Esophagus muscularis mucosa (tissue), 4 donors: ENCODE measurements around the gene FRMD4A. TPM values are rescaled to one million over a fixed set of nuclear protein-coding genes. Genes with fewer than 3 reads are reported as not detected.
A peak's percentile ranks its signal among the peaks of the same experiment; 100 is the strongest.

Experiments
- DNase-seq: peaks from one replicate; pipeline ENCODE4 v3.0.0-alpha.2; 2017; ENCODE audit errors: extremely low spot score
- H3K27ac ChIP-seq, 4 donors: fragments of 200-600 bp; sonication (generic); replicated peaks in 1 of 4; 1 replicate in 3 of 4; 2 replicates in 1 of 4; pipeline ENCODE4 v1.5.1; 2016 to 2019; ENCODE audit warnings: mild to moderate bottlenecking in 1 of 4
- H3K27me3 ChIP-seq, 4 donors: fragments of 200-600 bp; sonication (generic); one replicate each; pipeline versions ENCODE4 v1.5.1 to v1.6.0; 2016 to 2019
- H3K36me3 ChIP-seq, 4 donors: fragments of 200-600 bp; sonication (generic); one replicate each; pipeline ENCODE4 v1.5.1; 2016 to 2019
- H3K4me1 ChIP-seq, 4 donors: fragments of 200-600 bp; sonication (generic); one replicate each; pipeline ENCODE4 v1.5.1; 2016 to 2019
- H3K4me3 ChIP-seq, 4 donors: fragments of 200-600 bp; sonication (generic); 1 replicate in 2 of 4; 2 replicates in 2 of 4; pipeline ENCODE4 v1.5.1; 2016 to 2019; ENCODE audit warnings: mild to moderate bottlenecking in 4 of 4, moderate library complexity in 1 of 4
- H3K9me3 ChIP-seq, 4 donors: fragments of 200-600 bp; sonication (generic); 1 replicate in 3 of 4; 2 replicates in 1 of 4; pipeline ENCODE4 v1.5.1; 2016 to 2019
- CTCF ChIP-seq, 3 experiments: fragments of 200-600 bp in 2 of 3; fragments of 450-650 bp in 1 of 3; sonication (generic) in 2 of 3; IDR thresholded peaks; one replicate each; pipeline ENCODE4 v1.5.1; 2017 to 2019; ENCODE audit warnings: antibody characterized with exemption in 3 of 3, mild to moderate bottlenecking in 2 of 3, moderate library complexity in 1 of 3
- EP300 ChIP-seq: sonication (generic); formaldehyde crosslinking; IDR thresholded peaks from one replicate; pipeline ENCODE4 v1.6.1; 2017; ENCODE audit warnings: antibody characterized with exemption
- POLR2A ChIP-seq: fragments of 450-650 bp; IDR thresholded peaks from one replicate; pipeline ENCODE4 v1.6.1; 2017; ENCODE audit warnings: antibody characterized with exemption, moderate library complexity, mild to moderate bottlenecking, low read depth
- POLR2AphosphoS5 ChIP-seq, 2 donors: sonication (generic); formaldehyde crosslinking; IDR thresholded peaks; one replicate each; pipeline ENCODE4 v1.6.1; 2017; ENCODE audit warnings: antibody characterized with exemption in 2 of 2
- WGBS: methylation state at CpG from one replicate; pipeline ENCODE4 v1.1.5; 2018; 5-methylcytosine and 5-hydroxymethylcytosine counted together
- intact Hi-C: fragments of 100-400 bp; cut with DNase I; formaldehyde crosslinking; loops from one replicate; pipeline ENCODE4 v1.15.1; 2023
- total RNA-seq, 4 donors: library from RNA; depleted of rRNA; stranded (reverse); fragments of >200 nt; gene quantifications; one replicate each; pipeline versions ENCODE4 v1.1.0 to v1.2.1, GENCODE V29; 2016

FRMD4A gene
- total RNA-seq, 4 donors from 2014 or later: 17.0 to 28.8 (median 21.8) TPM

GRCh38 chr10:13711291-13711690 is 619.4 kb downstream of the FRMD4A start:
- Histone ChIP-seq H3K4me1 (peaks cover 27 to 52% (median 43%) of the 10 kb centered on the region in 4 donors), H3K4me3 (no peak overlapping the region), H3K9me3 (no peaks in the 10 kb centered on the region), H3K27ac (no peak overlapping the region), H3K27me3 (no peaks in the 10 kb centered on the region), H3K36me3 (no peaks in the 10 kb centered on the region)
- TF ChIP-seq POLR2AphosphoS5 (IDR thresholded peaks at IDR 0.05): no peak
- no peak for TF ChIP-seq EP300
- no peak for TF ChIP-seq POLR2A
- no peak for TF ChIP-seq CTCF (IDR thresholded peaks at IDR 0.05)
- DNase-seq: no peak
- 91% methylated on average over 7 of the region's 9 CpGs for WGBS
- intact Hi-C loops: no loop called here

- TF ChIP-seq CTCF (IDR thresholded peaks at IDR 0.05) (no peak), EP300 (no peak), POLR2AphosphoS5 (IDR thresholded peaks at IDR 0.05) (no peak), POLR2A (no peak)
- Histone ChIP-seq H3K4me3 (no peak overlapping the region), H3K36me3 (peaks cover 0 to 5% (median 0%) of the 10 kb centered on the region in 4 donors), H3K9me3 (no peaks in the 10 kb centered on the region), H3K27ac (no peak overlapping the region), H3K4me1 (peaks cover 39 to 64% (median 55%) of the 10 kb centered on the region in 4 donors), H3K27me3 (no peaks in the 10 kb centered on the region)
- WGBS: 71% methylated on average over 1 of the region's 12 CpGs
- intact Hi-C loops: no loop called here
- no peak for DNase-seq
Measured at GRCh38 chr10:13709931-13710650, 620.6 kb downstream of the FRMD4A start.

- intact Hi-C loops: no loop called here
- TF ChIP-seq EP300 (no peak), CTCF (IDR thresholded peaks at IDR 0.05) (no peak), POLR2A (no peak), POLR2AphosphoS5 (IDR thresholded peaks at IDR 0.05) (no peak)
- no peaks in the 10 kb centered on the region for H3K27me3 ChIP-seq
- 75% methylated on average over 8 of the region's 8 CpGs for WGBS
- H3K9me3 ChIP-seq: no peaks in the 10 kb centered on the region
- peak overlapping the region; percentile 55 to 60 (median 58) for H3K4me3 ChIP-seq
- DNase-seq: no peak
- peaks cover 0 to 7% (median 0%) of the 10 kb centered on the region in 4 donors for H3K36me3 ChIP-seq
- peaks cover 54 to 76% (median 67%) of the 10 kb centered on the region in 4 donors for H3K4me1 ChIP-seq
- H3K27ac ChIP-seq: peak overlapping the region; percentile 60 to 72 (median 63)
Measured at GRCh38 chr10:13708256-13708990, 622.3 kb downstream of the FRMD4A start.

GRCh38 chr10:13707156-13707881 is 623.4 kb downstream of the FRMD4A start:
- peak overlapping the region; percentile 60 to 72 (median 63) for H3K27ac ChIP-seq
- TF ChIP-seq POLR2A (no peak), POLR2AphosphoS5 (IDR thresholded peaks at IDR 0.05) (peak; percentile 62 to 67)
- no peaks in the 10 kb centered on the region for H3K9me3 ChIP-seq
- intact Hi-C loops: no loop called here
- H3K4me1 ChIP-seq: peaks cover 49 to 76% (median 59%) of the 10 kb centered on the region in 4 donors
- H3K4me3 ChIP-seq: peak overlapping the region; percentile 55 to 60 (median 58)
- WGBS: 2% methylated on average over 26 of the region's 26 CpGs
- H3K36me3 ChIP-seq: peaks cover 0 to 7% (median 0%) of the 10 kb centered on the region in 4 donors
- no peaks in the 10 kb centered on the region for H3K27me3 ChIP-seq
- no peak for DNase-seq
